Karpas-422 (cell line): Measurements from ENCODE around the gene ATP1B3. TPM values are rescaled to one million over a fixed set of nuclear protein-coding genes. Genes with fewer than 3 reads are reported as not detected.
"Not testable (repeated sequence)": the region's sequence is repeated elsewhere in the genome, so short reads cannot be mapped to it uniquely, and the experiment has no call there.

Experiments
- DNase-seq: peaks from one replicate; pipeline ENCODE4 v3.0.0-alpha.2; 2015
- H2AFZ ChIP-seq: fragments of 200-600 bp; sonication (generic); 2 replicates; pipeline ENCODE4 v1.6.1; 2014; ENCODE audit warnings: antibody characterized with exemption, low read length, mixed read lengths
- H3K27ac ChIP-seq: fragments of 200-600 bp; sonication (generic); 2 replicates; pipeline ENCODE4 v1.5.1; 2014; ENCODE audit warnings: mild to moderate bottlenecking, low read length, moderate library complexity
- H3K27me3 ChIP-seq: fragments of 200-600 bp; sonication (generic); 2 replicates; pipeline ENCODE4 v1.6.1; 2014; ENCODE audit warnings: low read length, mixed read lengths
- H3K36me3 ChIP-seq: fragments of 200-600 bp; sonication (generic); 2 replicates; pipeline ENCODE4 v1.6.1; 2014; ENCODE audit warnings: low read length, mixed read lengths; ENCODE audit not compliant: insufficient read depth
- H3K4me1 ChIP-seq: fragments of 200-600 bp; sonication (generic); 2 replicates; pipeline ENCODE4 v1.6.1; 2014; ENCODE audit warnings: mild to moderate bottlenecking, low read length, mixed read lengths
- H3K4me2 ChIP-seq: fragments of 200-600 bp; sonication (generic); 2 replicates; pipeline ENCODE4 v1.6.1; 2014; ENCODE audit warnings: low read length, low read depth, mild to moderate bottlenecking; ENCODE audit not compliant: poor library complexity, severe bottlenecking
- H3K4me3 ChIP-seq: fragments of 200-600 bp; sonication (generic); 2 replicates; pipeline ENCODE4 v1.5.1; 2014; ENCODE audit warnings: mild to moderate bottlenecking, antibody characterized with exemption, low read length, mixed read lengths
- H3K79me2 ChIP-seq: fragments of 200-600 bp; sonication (generic); 2 replicates; pipeline ENCODE4 v1.6.1; 2014; ENCODE audit warnings: mild to moderate bottlenecking, low read length, mixed read lengths
- H3K9ac ChIP-seq: fragments of 200-600 bp; sonication (generic); 2 replicates; pipeline ENCODE4 v1.6.0; 2014; ENCODE audit warnings: low read length
- H3K9me2 ChIP-seq: fragments of 200-600 bp; sonication (generic), shearing (Covaris generic); replicated peaks from 2 replicates; pipeline ENCODE4 v1.6.0; 2014; ENCODE audit warnings: mild to moderate bottlenecking, low read length, moderate library complexity; ENCODE audit not compliant: insufficient read depth
- H3K9me3 ChIP-seq: fragments of 300-700, 200-600 bp; sonication (generic); 2 replicates; pipeline ENCODE4 v1.6.1; 2014; ENCODE audit warnings: low read length, mixed read lengths
- H4K20me1 ChIP-seq: fragments of 200-600 bp; sonication (generic); 2 replicates; pipeline ENCODE4 v1.6.1; 2014; ENCODE audit warnings: mild to moderate bottlenecking, antibody characterized with exemption, low read length, low read depth; ENCODE audit not compliant: insufficient read depth
- total RNA-seq: library from RNA; depleted of rRNA; stranded (reverse); fragments of >200 nt; shearing (Covaris generic); gene quantifications from 2 replicates; pipeline ENCODE4 v1.2.3, GENCODE V29; 2014; ENCODE audit warnings: low replicate concordance

The ATP1B3 gene
- total RNA-seq, 1 experiment from 2014 or later = 68.7 TPM

GRCh38 chr3:141915016-141915415, 38.6 kb downstream of the ATP1B3 start:
- Histone ChIP-seq H3K4me2 (no peak overlapping the region), H3K36me3 (peaks cover 71% of the 10 kb centered on the region), H3K9me2 (no peaks in the 10 kb centered on the region), H4K20me1 (no peaks in the 10 kb centered on the region), H3K27me3 (no peaks in the 10 kb centered on the region), H2AFZ (no peak overlapping the region), H3K4me3 (no peak overlapping the region), H3K27ac (no peak overlapping the region), H3K9ac (no peak overlapping the region), H3K9me3 (no peaks in the 10 kb centered on the region; the same call in 1 of the 2 replicates), H3K4me1 (no peaks in the 10 kb centered on the region), H3K79me2 (peaks cover 25% of the 10 kb centered on the region)
- no peak for DNase-seq

DNA sequence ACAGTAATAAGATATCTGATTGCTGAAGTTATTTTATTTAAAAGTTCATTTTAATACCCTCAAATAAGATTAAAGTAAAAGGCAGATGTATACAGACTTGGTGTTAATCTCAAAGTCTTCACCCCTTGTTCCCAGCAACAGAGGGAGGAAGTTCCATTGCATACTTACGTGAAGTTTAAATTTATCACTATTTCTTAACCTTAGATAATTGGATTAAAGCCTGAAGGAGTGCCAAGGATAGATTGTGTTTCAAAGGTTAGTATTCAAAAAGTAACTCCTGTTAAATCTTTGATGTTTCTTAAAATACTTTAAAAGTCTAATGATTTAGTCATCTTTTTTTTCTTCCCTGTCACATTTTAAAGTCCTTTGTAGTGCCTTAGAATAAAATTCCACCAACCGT, 39.3 kb downstream of the ATP1B3 start:
- Histone ChIP-seq H3K9ac (no peak overlapping the region), H3K4me1 (no peaks in the 10 kb centered on the region), H3K4me3 (no peak overlapping the region), H3K79me2 (peaks cover 24% of the 10 kb centered on the region), H2AFZ (no peak overlapping the region), H3K27ac (no peak overlapping the region), H4K20me1 (no peaks in the 10 kb centered on the region), H3K27me3 (no peaks in the 10 kb centered on the region), H3K9me2 (no peaks in the 10 kb centered on the region), H3K9me3 (no peaks in the 10 kb centered on the region; the same call in 1 of the 2 replicates), H3K4me2 (no peak overlapping the region), H3K36me3 (peaks cover 69% of the 10 kb centered on the region)
- no peak for DNase-seq

DNA sequence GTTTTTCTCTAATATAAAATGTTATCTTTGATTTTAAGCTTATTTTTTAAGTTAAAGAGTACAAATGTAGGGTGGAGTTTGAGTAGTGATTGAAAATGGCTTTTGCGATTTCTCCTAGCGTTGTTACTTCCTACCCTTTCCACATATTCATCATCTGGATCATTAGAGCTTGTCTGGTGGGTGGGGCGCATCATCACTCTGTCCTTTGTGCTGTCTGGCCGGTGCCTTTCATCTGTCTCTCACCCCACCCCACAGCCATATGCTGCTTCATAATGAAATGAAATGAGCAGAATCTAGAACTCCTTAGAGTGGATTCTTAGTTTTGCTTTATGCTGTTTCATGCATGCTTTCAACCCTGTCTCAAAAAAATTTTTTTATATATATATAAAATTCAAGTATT, 44.3 kb downstream of the ATP1B3 start:
- Histone ChIP-seq H3K4me2 (no peak overlapping the region), H2AFZ (no peak overlapping the region), H3K4me3 (no peak overlapping the region), H3K27ac (no peak overlapping the region), H3K9me2 (no peaks in the 10 kb centered on the region), H4K20me1 (no peaks in the 10 kb centered on the region), H3K27me3 (no peaks in the 10 kb centered on the region), H3K9me3 (no peaks in the 10 kb centered on the region), H3K79me2 (no peaks in the 10 kb centered on the region), H3K9ac (no peak overlapping the region), H3K36me3 (peaks cover 47% of the 10 kb centered on the region), H3K4me1 (no peaks in the 10 kb centered on the region)
- DNase-seq = no peak

DNA sequence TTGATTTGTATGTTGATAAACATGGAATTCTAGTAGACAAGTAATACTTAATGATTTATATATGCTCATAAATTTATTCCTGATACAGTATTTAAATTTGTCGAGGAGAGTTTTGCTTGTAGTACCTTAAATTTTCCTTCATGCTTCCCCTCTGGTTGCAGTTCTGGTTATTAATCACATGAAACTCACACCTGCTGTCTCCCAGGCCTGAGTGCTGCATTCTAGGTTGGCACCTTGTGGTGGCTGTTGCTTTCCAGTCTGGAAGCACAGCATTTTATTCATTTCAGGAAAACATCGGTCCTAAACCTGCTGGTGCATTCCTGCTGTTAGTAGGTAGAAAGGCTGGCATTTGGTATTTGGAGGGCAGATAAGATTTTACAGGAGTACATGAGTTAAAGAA, 44.9 kb downstream of the ATP1B3 start:
- Histone ChIP-seq H2AFZ (no peak overlapping the region), H4K20me1 (no peaks in the 10 kb centered on the region), H3K27ac (no peak overlapping the region), H3K4me2 (no peak overlapping the region), H3K4me1 (no peaks in the 10 kb centered on the region), H3K9ac (no peak overlapping the region), H3K4me3 (no peak overlapping the region), H3K9me3 (no peaks in the 10 kb centered on the region), H3K79me2 (no peaks in the 10 kb centered on the region), H3K36me3 (peaks cover 44% of the 10 kb centered on the region), H3K27me3 (no peaks in the 10 kb centered on the region), H3K9me2 (no peaks in the 10 kb centered on the region)
- DNase-seq = no peak

DNA sequence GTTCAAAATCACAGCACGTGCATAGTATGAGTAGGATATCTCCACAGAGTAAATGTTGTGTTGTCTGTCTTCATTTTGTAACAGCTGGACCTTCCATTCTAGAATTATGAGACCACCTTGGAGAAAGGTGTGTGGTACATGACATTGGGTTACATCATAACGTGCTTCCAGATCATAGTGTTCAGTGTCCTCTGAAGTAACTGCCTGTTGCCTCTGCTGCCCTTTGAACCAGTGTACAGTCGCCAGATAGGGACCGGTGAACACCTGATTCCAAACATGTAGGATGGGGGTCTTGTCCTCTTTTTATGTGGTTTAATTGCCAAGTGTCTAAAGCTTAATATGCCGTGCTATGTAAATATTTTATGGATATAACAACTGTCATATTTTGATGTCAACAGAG, 49.2 kb downstream of the ATP1B3 start:
- not testable (repeated sequence) for H2AFZ ChIP-seq, H3K4me2 ChIP-seq, H3K9ac ChIP-seq, H3K4me3 ChIP-seq, DNase-seq, H3K9me3 ChIP-seq, H3K79me2 ChIP-seq, H3K27me3 ChIP-seq, H3K4me1 ChIP-seq, H3K27ac ChIP-seq, H3K9me2 ChIP-seq, H4K20me1 ChIP-seq
- peaks cover 34% of the 10 kb centered on the region for H3K36me3 ChIP-seq

DNA sequence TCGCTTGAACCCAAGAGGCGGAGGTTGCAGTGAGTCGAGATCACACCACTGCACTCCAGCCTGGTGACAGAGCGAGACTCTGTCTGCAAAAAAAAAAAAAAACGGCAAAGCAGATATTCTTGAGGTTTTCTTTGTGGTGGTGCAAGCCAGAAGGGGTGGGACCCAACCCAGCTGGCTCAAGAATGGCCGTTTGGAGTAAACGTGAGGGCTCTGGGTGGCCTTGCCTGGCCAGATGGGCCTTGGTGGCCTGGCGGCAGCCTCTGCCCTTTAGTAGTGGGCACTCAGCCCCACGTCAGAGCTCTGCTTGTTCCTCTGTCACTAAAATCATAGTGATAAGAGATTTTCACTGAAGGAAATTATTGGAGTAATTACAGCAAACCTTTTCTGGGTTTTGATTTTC, 50.5 kb downstream of the ATP1B3 start:
- no peak overlapping the region for H3K9ac ChIP-seq
- H3K9me2 ChIP-seq = no peaks in the 10 kb centered on the region
- no peak overlapping the region for H3K4me2 ChIP-seq
- H2AFZ ChIP-seq = no peak overlapping the region
- H3K9me3 ChIP-seq = no peaks in the 10 kb centered on the region
- no peaks in the 10 kb centered on the region for H3K79me2 ChIP-seq
- H3K36me3 ChIP-seq = peaks cover 24% of the 10 kb centered on the region
- no peak overlapping the region for H3K4me3 ChIP-seq
- no peaks in the 10 kb centered on the region for H4K20me1 ChIP-seq
- H3K4me1 ChIP-seq = no peaks in the 10 kb centered on the region
- H3K27me3 ChIP-seq = no peaks in the 10 kb centered on the region
- no peak overlapping the region for H3K27ac ChIP-seq
- no peak for DNase-seq

DNA sequence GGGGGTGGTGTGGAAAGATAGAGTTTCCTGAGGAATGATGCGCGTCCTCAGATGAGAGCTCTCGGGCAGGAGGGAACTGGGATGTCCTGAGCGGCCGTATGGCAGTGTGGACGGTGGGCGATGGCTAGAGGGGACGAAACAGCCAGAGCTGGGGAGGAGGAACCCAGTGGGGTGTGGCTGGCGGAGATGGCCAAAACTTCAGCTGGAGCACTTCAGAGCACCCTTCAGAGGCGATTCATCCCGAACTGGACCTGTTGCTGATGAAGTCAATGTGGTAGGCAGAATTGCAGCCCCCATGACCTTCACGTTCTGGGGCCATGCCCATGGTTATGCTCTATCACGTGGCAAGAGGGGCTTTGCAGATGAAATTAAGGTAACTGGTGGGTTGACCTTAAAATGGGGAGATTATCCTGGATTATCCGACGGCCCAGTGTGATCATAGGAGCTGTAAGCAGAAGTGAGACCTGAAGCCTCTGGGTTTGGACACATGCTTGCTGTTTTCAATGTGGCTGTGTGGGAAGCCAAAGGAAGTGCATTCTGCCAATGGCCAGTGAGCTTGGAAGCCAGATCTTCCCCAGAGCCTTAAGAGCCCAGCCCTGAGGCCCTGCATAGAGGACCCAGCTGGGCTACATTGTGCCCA, 52.3 kb downstream of the ATP1B3 start:
- Histone ChIP-seq H3K9me2 (no peaks in the 10 kb centered on the region), H3K4me1 (no peaks in the 10 kb centered on the region), H3K9ac (no peak overlapping the region), H3K27ac (no peak overlapping the region), H3K4me3 (no peak overlapping the region), H3K79me2 (no peaks in the 10 kb centered on the region), H3K36me3 (peaks cover 16% of the 10 kb centered on the region; the same call in 1 of the 2 replicates), H3K9me3 (no peaks in the 10 kb centered on the region), H3K4me2 (no peak overlapping the region), H4K20me1 (no peaks in the 10 kb centered on the region), H2AFZ (no peak overlapping the region), H3K27me3 (no peaks in the 10 kb centered on the region)
- no peak for DNase-seq

DNA sequence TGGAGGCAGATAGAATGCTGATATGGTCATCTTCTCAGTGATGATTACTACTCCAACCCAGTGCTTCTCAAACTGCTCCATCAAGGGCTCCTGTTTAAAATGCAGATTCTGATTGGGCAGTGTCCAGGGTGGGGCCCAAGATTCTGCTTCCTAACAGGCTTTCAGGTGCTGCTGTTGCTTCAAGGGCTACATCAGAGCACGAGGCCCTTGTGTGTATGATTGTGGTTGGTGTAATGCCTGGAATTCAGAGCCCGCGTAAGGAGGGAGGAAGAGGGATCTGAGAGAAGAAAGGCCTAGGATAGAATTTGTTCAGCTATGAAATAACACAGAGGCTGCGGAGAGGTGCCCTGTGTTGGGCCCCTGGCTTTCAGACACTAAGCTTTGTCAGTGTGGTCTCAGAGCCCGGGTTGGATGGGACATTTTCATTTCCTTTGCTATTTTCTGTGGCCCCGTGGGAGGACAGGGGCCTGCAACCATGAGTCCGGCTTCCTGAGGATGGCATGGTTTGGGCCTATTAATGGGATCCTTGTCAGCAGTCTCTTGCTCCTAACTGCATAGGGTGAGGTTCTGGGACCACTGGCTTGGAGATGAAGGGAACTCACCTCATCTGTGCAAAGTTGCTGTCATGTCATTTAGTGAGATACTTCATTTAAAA, 53.0 kb downstream of the ATP1B3 start:
- Histone ChIP-seq H3K4me2 (no peak overlapping the region), H4K20me1 (no peaks in the 10 kb centered on the region), H2AFZ (no peak overlapping the region), H3K9ac (no peak overlapping the region), H3K9me2 (no peaks in the 10 kb centered on the region), H3K9me3 (no peaks in the 10 kb centered on the region), H3K27me3 (no peaks in the 10 kb centered on the region), H3K27ac (no peak overlapping the region), H3K4me3 (no peak overlapping the region), H3K4me1 (no peaks in the 10 kb centered on the region), H3K36me3 (peaks cover 14% of the 10 kb centered on the region; the same call in 1 of the 2 replicates), H3K79me2 (no peaks in the 10 kb centered on the region)
- no peak for DNase-seq
